GM12891 (cell line): ENCODE measurements around the gene ADGRL3.

Experiments
- PAX5 ChIP-seq: IDR thresholded peaks from 2 replicates; pipeline ENCODE4 v1.6.1; 2011; ENCODE audit warnings: low read length, moderate library complexity, mild to moderate bottlenecking; ENCODE audit not compliant: insufficient read depth, severe bottlenecking
- POLR2A ChIP-seq: IDR thresholded peaks from 2 replicates; pipeline ENCODE4 v1.6.1; 2011; ENCODE audit warnings: low read depth, low read length, control low read depth
- POLR2AphosphoS5 ChIP-seq: IDR thresholded peaks from 2 replicates; pipeline ENCODE4 v1.6.1; 2011; ENCODE audit warnings: low read depth, low read length, control low read depth
- SPI1 ChIP-seq: IDR thresholded peaks from 2 replicates; pipeline ENCODE4 v1.6.1; 2011; ENCODE audit warnings: low read depth, low read length, control low read depth
- TAF1 ChIP-seq: IDR thresholded peaks from 2 replicates; pipeline ENCODE4 v1.6.1; 2011; ENCODE audit warnings: low read depth, low read length, control low read depth

GRCh38 chr4:61661960-61662359 lies 461.8 kb downstream of the ADGRL3 start:
- no peak for TF ChIP-seq POLR2A
- TF ChIP-seq POLR2AphosphoS5, result no peak
- TF ChIP-seq TAF1, result no peak
- no peak for TF ChIP-seq SPI1
- TF ChIP-seq PAX5, result no peak
